GM18517 (cell line): ENCODE measurements around the gene TNPO3.

Source experiments
- ATAC-seq: cut with Tn5 transposase; IDR thresholded peaks from one replicate; pipeline ENCODE4 v1.9.1; 2021; ENCODE audit warnings: mild to moderate bottlenecking, moderate library complexity; ENCODE audit not compliant: unreplicated experiment

The TNPO3 gene

GRCh38 chr7:129054438-129055293 lies at the start of gene TNPO3:
TNPO3 (minus strand) TSS chr7:129055111; CDS start chr7:129054770, 341 bp downstream.
- ATAC-seq, result peak; percentile 84

GRCh38 chr7:129103561-129104324 lies 48.8 kb upstream of the TNPO3 start:
- no peak for ATAC-seq

GRCh38 chr7:129101746-129102145 lies 46.8 kb upstream of the TNPO3 start:
- no peak for ATAC-seq

GRCh38 chr7:129100827-129101166 lies 45.9 kb upstream of the TNPO3 start:
- ATAC-seq, result no peak

GRCh38 chr7:129098409-129099084 lies 43.6 kb upstream of the TNPO3 start:
- ATAC-seq, result no peak

GRCh38 chr7:129095258-129095657 lies 40.3 kb upstream of the TNPO3 start:
- peak; percentile 85 for ATAC-seq

- ATAC-seq, result no peak
Observed at GRCh38 chr7:129094501-129094900, 39.6 kb upstream of the TNPO3 start.

- ATAC-seq, result no peak
Observed at GRCh38 chr7:129093867-129094456, 39.1 kb upstream of the TNPO3 start.

GRCh38 chr7:129091484-129092002 lies 36.6 kb upstream of the TNPO3 start:
- no peak for ATAC-seq

GRCh38 chr7:129090300-129090907 lies 35.5 kb upstream of the TNPO3 start:
- no peak for ATAC-seq

- ATAC-seq, result peak; percentile 75
Observed at GRCh38 chr7:129089521-129090212, 34.8 kb upstream of the TNPO3 start.

GRCh38 chr7:129084801-129085551 lies 30.1 kb upstream of the TNPO3 start:
- no peak for ATAC-seq

GRCh38 chr7:129083525-129083924 lies 28.6 kb upstream of the TNPO3 start:
- no peak for ATAC-seq

GRCh38 chr7:129078455-129078854 lies 23.5 kb upstream of the TNPO3 start:
- ATAC-seq, result no peak

GRCh38 chr7:129076886-129077285 lies 22.0 kb upstream of the TNPO3 start:
- ATAC-seq, result no peak

- no peak for ATAC-seq
Observed at GRCh38 chr7:129074994-129075393, 20.1 kb upstream of the TNPO3 start.

- no peak for ATAC-seq
Observed at GRCh38 chr7:129074361-129074871, 19.5 kb upstream of the TNPO3 start.

GRCh38 chr7:129073738-129074137 lies 18.8 kb upstream of the TNPO3 start:
- ATAC-seq, result no peak

- no peak for ATAC-seq
Observed at GRCh38 chr7:129073204-129073603, 18.3 kb upstream of the TNPO3 start.
